GM12875 (cell line): ENCODE results near the gene NSG1.
A peak's percentile ranks its signal among the peaks of the same experiment; 100 is the strongest.

ENCODE experiments used
- H3K4me3 ChIP-seq: one replicate; pipeline ENCODE4 v1.5.1; 2011; ENCODE audit warnings: low read depth, low read length, control low read depth
- CTCF ChIP-seq: IDR thresholded peaks from 2 replicates; pipeline ENCODE4 v1.5.1; 2011; ENCODE audit warnings: low read depth, mild to moderate bottlenecking, control low read depth, inconsistent platforms, low read length, moderate library complexity, borderline replicate concordance; ENCODE audit not compliant: insufficient read depth

The NSG1 gene

GRCh38 chr4:4427886-4428285 is 41.0 kb downstream of the NSG1 start:
- no peak overlapping the region for H3K4me3 ChIP-seq
- no peak for TF ChIP-seq CTCF

- no peak overlapping the region for H3K4me3 ChIP-seq
- no peak for TF ChIP-seq CTCF
Measured at GRCh38 chr4:4428966-4429875, 42.3 kb downstream of the NSG1 start.

- peak; percentile 80 for TF ChIP-seq CTCF
Measured at GRCh38 chr4:4430492-4431195, 43.7 kb downstream of the NSG1 start.

DNA sequence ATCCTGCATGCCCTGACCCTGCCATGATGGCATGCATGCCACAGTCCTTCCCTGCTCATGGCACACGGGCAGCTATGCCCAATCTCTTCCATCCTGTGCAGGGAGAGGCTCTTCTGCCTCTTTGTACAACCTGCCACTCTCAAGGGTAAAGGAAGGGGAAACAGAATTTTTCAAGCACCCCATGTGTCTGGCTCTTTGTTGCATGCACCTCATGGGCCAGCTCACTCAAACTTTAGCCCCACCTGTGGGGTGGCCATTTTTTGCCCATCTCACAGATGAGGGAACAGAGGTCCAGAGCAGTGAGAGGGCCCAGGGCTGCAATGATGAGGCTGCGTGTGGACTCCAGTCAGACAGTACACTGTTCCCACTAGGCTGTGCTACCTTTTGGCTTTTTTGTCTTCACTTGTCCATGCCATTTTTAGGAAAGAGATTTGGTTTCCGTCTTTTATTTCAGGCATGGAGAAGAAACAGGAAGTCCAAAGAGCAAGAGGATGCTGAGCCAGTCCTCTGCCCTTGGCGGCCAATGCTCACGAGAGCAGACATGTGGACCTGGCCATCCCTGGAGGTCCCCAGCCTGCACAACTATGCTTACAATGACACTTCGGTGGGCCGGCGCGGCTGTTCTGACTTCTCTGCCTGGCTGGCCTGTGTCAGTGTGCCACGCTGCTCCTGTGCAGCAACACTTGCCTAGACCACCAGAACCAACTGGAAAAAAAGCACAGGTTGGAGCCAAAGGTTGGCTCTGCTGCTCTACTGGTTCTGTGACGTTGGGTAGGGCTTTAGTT is 45.6 kb downstream of the NSG1 start:
- no peak for TF ChIP-seq CTCF
- H3K4me3 ChIP-seq: no peak overlapping the region

More at GRCh38 chr4:4430492-4431195, 43.7 kb downstream of the NSG1 start:
- no peak overlapping the region for H3K4me3 ChIP-seq

GRCh38 chr4:4433941-4434340 is 47.0 kb downstream of the NSG1 start:
- H3K4me3 ChIP-seq: no peak overlapping the region
- no peak for TF ChIP-seq CTCF

DNA sequence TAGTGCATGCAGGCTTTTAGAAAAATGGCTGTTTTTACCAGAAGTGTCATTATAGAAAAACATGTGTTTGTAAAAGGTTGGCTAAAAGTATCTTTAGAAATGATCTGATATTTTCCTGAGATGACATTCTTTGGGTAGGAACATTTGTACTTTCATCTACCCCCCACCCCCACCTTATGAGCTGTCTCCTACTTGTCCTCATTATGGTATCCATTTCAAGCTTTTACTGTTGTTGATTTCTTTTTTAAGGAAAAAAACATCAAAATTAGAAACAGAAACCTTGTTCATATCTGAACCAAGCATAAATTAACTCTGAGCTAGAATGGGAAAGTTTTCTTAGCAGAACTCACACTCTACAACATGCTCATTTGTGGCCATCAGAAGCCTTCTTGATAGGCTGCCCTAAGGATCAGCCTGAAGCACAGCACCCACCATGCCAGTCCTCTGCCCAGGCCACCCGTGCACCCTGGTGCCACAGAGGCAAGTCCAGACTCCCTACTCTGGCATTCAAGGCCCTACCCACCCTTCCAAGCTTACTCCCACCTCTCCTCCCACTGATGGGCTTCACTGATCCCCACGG is 49.4 kb downstream of the NSG1 start:
- no peak overlapping the region for H3K4me3 ChIP-seq
- no peak for TF ChIP-seq CTCF
